ENCODE measurements around the gene BROX. TPM values are rescaled to one million over a fixed set of nuclear protein-coding genes. Genes with fewer than 3 reads are reported as not detected.
A peak's percentile ranks its signal among the peaks of the same experiment; 100 is the strongest.

Gene BROX
- total and polyA plus RNA-seq, 4 donors, result 6.0 to 28.3 (median 14.4) TPM

DNA sequence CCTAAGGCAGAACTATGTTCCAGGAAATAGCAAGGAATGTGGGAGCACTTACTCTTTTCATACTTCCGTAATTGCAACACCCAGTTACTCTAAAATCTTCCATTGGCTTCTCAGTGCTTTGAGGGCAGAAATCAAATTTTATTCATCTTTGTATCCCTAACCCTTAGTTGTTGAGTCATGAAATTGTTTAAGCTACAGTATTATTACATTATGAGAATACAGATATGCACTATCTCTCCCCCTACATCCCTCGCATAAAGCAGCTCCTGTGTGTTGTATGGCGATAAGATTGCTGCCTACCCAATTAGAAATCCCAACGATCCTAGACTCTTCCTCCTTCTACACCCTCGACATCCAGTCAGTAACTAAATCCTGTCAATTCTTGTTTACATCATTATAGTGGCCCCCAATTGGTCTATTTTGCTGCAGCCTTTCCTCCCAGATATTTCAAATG, 2.6 kb upstream of the BROX start:
- Histone ChIP-seq H3K36me3 (ENCODE audit: control insufficient read depth in 4 of 4, insufficient read depth in 3 of 4, low read depth in 1 of 4, low read length in 3 of 4) (peaks cover 0 to 2% (median 0%) of the 10 kb centered on the region in 4 donors), H3K27ac (ENCODE audit: low read depth in 1 of 2, low read length in 2 of 2) (no peak overlapping the region), H3K4me3 (ENCODE audit: low read depth in 1 of 3, low read length in 3 of 3) (no peak overlapping the region), H3K27me3 (ENCODE audit: control insufficient read depth in 4 of 4, insufficient read depth in 4 of 4, low read length in 3 of 4) (no peaks in the 10 kb centered on the region), H3K9ac (ENCODE audit: low read depth in 1 of 2, low read length in 2 of 2) (no peak overlapping the region), H3K9me3 (ENCODE audit: control insufficient read depth in 4 of 4, low read length in 3 of 4) (no peaks in the 10 kb centered on the region), H3K4me1 (ENCODE audit: control insufficient read depth in 4 of 4, insufficient read depth in 4 of 4, low read length in 3 of 4) (peaks cover 7 to 23% (median 16%) of the 10 kb centered on the region in 4 donors)
- no peak for DNase-seq (ENCODE audit: low spot score)
- WGBS, result 89% methylated on average over 5 of the region's 5 CpGs
- TF ChIP-seq GABPA (IDR thresholded peaks at IDR 0.05 in 1 of 2, conservative IDR thresholded peaks at IDR 0.05 in 1 of 2) (no peak), RXRA (IDR thresholded peaks at IDR 0.05) (no peak)
- TF ChIP-seq, protein P1, sequence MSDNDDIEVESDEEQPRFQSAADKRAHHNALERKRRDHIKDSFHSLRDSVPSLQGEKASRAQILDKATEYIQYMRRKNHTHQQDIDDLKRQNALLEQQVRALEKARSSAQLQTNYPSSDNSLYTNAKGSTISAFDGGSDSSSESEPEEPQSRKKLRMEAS (IDR thresholded peaks at IDR 0.05), result no peak

- H3K27me3 ChIP-seq (ENCODE audit: control insufficient read depth in 4 of 4, insufficient read depth in 4 of 4, low read length in 3 of 4), result no peaks in the 10 kb centered on the region
- no peaks in the 10 kb centered on the region for H3K9me3 ChIP-seq (ENCODE audit: control insufficient read depth in 4 of 4, low read length in 3 of 4)
- H3K4me1 ChIP-seq (ENCODE audit: control insufficient read depth in 4 of 4, insufficient read depth in 4 of 4, low read length in 3 of 4), result peaks cover 7 to 23% (median 16%) of the 10 kb centered on the region in 4 donors
- H3K36me3 ChIP-seq (ENCODE audit: control insufficient read depth in 4 of 4, insufficient read depth in 3 of 4, low read depth in 1 of 4, low read length in 3 of 4), result peaks cover 4 to 5% (median 4%) of the 10 kb centered on the region in 4 donors
- TF ChIP-seq EGR1 (IDR thresholded peaks at IDR 0.05; ENCODE audit: low read depth in 2 of 2), result no peak
- TF ChIP-seq YY1 (IDR thresholded peaks at IDR 0.05), result no peak
- TF ChIP-seq FOXA1 (IDR thresholded peaks at IDR 0.05), result no peak
- TF ChIP-seq HNF4G (IDR thresholded peaks at IDR 0.05), result no peak
- no peak for TF ChIP-seq SP1 (IDR thresholded peaks at IDR 0.05)
- H3K9ac ChIP-seq (ENCODE audit: low read depth in 1 of 2, low read length in 2 of 2), result peak overlapping the region; percentile 85 to 94
- H3K27ac ChIP-seq (ENCODE audit: low read depth in 1 of 2, low read length in 2 of 2), result peak overlapping the region; percentile 98 to 99
- WGBS, result under 1% methylated on average over 42 of the region's 42 CpGs
- H3K4me3 ChIP-seq (ENCODE audit: low read depth in 1 of 3, low read length in 3 of 3), result peak overlapping the region; percentile 93 to 100 (median 98)
- peak; percentile 75 for DNase-seq (ENCODE audit: low spot score)
Measured at GRCh38 chr1:222711319-222712252, 778 bp upstream of the BROX start.

- Histone ChIP-seq H3K4me1 (ENCODE audit: control insufficient read depth in 4 of 4, insufficient read depth in 4 of 4, low read length in 3 of 4) (peaks cover 7 to 23% (median 16%) of the 10 kb centered on the region in 4 donors), H3K27ac (ENCODE audit: low read depth in 1 of 2, low read length in 2 of 2) (peak overlapping the region; percentile 98 to 99), H3K9me3 (ENCODE audit: control insufficient read depth in 4 of 4, low read length in 3 of 4) (no peaks in the 10 kb centered on the region), H3K27me3 (ENCODE audit: control insufficient read depth in 4 of 4, insufficient read depth in 4 of 4, low read length in 3 of 4) (no peaks in the 10 kb centered on the region), H3K36me3 (ENCODE audit: control insufficient read depth in 4 of 4, insufficient read depth in 3 of 4, low read depth in 1 of 4, low read length in 3 of 4) (peaks cover 4 to 17% (median 14%) of the 10 kb centered on the region in 4 donors), H3K9ac (ENCODE audit: low read depth in 1 of 2, low read length in 2 of 2) (peak overlapping the region; percentile 97), H3K4me3 (ENCODE audit: low read depth in 1 of 3, low read length in 3 of 3) (peak overlapping the region; percentile 93 to 99 (median 98))
- under 1% methylated on average over 39 of the region's 39 CpGs for WGBS
- DNase-seq (ENCODE audit: low spot score), result peak; percentile 86
- TF ChIP-seq HNF4A (conservative IDR thresholded peaks at IDR 0.05) (peak in 1 of 2 donors; percentile 22), GABPA (IDR thresholded peaks at IDR 0.05 in 1 of 2, conservative IDR thresholded peaks at IDR 0.05 in 1 of 2) (peak; percentile 61 to 90), REST (IDR thresholded peaks at IDR 0.05) (peak; percentile 45), JUND (IDR thresholded peaks at IDR 0.05) (no peak), CTCF (IDR thresholded peaks at IDR 0.05; ENCODE audit: low read depth, low read length, missing input control) (no peak), TAF1 (conservative IDR thresholded peaks at IDR 0.05) (peak; percentile 82), FOXA2 (IDR thresholded peaks at IDR 0.05) (peak; percentile 27), ATF3 (IDR thresholded peaks at IDR 0.05) (peak; percentile 39), FOXA1 (IDR thresholded peaks at IDR 0.05) (peak; percentile 41), RXRA (IDR thresholded peaks at IDR 0.05) (peak in 1 of 2 donors; percentile 47), YY1 (IDR thresholded peaks at IDR 0.05) (no peak), RAD21 (IDR thresholded peaks at IDR 0.05) (no peak), HNF4G (IDR thresholded peaks at IDR 0.05) (no peak), EGR1 (IDR thresholded peaks at IDR 0.05; ENCODE audit: low read depth in 2 of 2) (peak in 1 of 2 donors; percentile 24), NR2F2 (IDR thresholded peaks at IDR 0.05) (peak; percentile 32), SP1 (IDR thresholded peaks at IDR 0.05) (peak; percentile 49)
- TF ChIP-seq, protein P1 (IDR thresholded peaks at IDR 0.05), result peak; percentile 93
Measured at GRCh38 chr1:222713091-222713961, 962 bp downstream of the BROX start.
